Skeletal muscle tissue (tissue), 4 donors: ENCODE data around the gene DNAJB6. TPM values are rescaled to one million over a fixed set of nuclear protein-coding genes. Genes with fewer than 3 reads are reported as not detected.

Experiments used
- H3K27ac ChIP-seq: one replicate; pipeline ENCODE4 v1.7.0; 2013; ENCODE audit warnings: mild to moderate bottlenecking, low read depth, low read length, inconsistent platforms
- H3K27me3 ChIP-seq, 3 donors: one replicate each; pipeline ENCODE4 v1.7.0; 2013; ENCODE audit warnings: low read length in 3 of 3; ENCODE audit not compliant: control insufficient read depth in 3 of 3, insufficient read depth in 3 of 3
- H3K36me3 ChIP-seq, 3 donors: one replicate each; pipeline ENCODE4 v1.7.0; 2013; ENCODE audit warnings: low read length in 3 of 3; ENCODE audit not compliant: control insufficient read depth in 3 of 3, insufficient read depth in 3 of 3
- H3K4me1 ChIP-seq, 3 donors: one replicate each; pipeline ENCODE4 v1.7.0; 2013; ENCODE audit warnings: low read length in 3 of 3, mild to moderate bottlenecking in 3 of 3; ENCODE audit not compliant: control insufficient read depth in 3 of 3, insufficient read depth in 3 of 3
- H3K4me3 ChIP-seq, 3 donors: one replicate each; pipeline ENCODE4 v1.7.0; 2013; ENCODE audit warnings: low read length in 3 of 3
- H3K9ac ChIP-seq, 3 donors: one replicate each; pipeline ENCODE4 v1.7.0; 2013; ENCODE audit warnings: low read length in 3 of 3, mild to moderate bottlenecking in 3 of 3, moderate library complexity in 2 of 3, low read depth in 1 of 3
- H3K9me3 ChIP-seq, 3 donors: one replicate each; pipeline ENCODE4 v1.7.0; 2013; ENCODE audit warnings: low read length in 3 of 3; ENCODE audit not compliant: control insufficient read depth in 3 of 3
- total RNA-seq: library from RNA; depleted of rRNA; stranded (reverse); fragments of >200 nt; gene quantifications from one replicate; pipeline ENCODE4 v1.2.3, GENCODE V29; 2014
- donor health status: Osteomylitis.

DNAJB6 gene
- total RNA-seq, 1 donor from 2014 or later: 68.9 TPM

DNA sequence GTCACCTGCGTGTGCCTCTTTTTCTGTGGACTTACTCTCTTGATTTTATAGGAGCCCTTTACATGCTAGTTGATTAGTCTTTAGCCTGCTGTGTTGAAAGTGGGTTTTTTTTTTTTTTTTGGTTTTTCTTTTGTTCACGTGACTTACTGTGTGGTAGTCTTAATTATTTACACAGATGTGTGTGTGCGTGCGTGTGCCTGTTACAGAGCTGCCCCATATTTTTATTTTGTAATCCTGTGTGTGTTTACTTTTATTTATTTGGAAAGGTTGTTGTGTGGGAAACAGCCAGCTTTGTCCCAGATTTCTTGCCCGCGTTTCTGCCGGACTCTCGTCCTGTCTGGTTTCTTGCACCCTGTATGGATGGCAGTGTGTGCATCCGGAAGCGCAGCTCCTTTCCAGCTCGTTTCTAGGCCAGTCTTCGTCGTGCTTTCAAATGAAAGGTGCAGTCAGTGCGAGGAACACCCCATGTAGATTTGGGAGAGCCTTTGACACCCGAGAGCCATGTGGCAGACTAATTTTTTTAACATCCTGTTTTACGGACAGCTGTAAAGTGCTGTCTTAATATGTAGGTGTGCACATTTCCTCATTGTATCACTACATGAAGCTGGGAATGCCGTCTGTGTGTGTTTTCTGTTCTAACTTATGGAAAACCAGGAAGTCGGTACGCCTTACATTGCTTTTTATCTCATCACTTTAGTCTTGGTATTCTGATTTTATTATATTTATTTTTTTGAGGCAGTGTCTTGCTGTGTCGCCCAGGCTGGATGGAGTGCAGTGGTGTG is 55.6 kb downstream of the DNAJB6 start:
- H3K9me3 ChIP-seq: no peaks in the 10 kb centered on the region
- peaks cover 11 to 21% (median 15%) of the 10 kb centered on the region in 3 donors for H3K36me3 ChIP-seq
- H3K9ac ChIP-seq: peak overlapping the region in 1 of 3 donors; percentile 45
- no peaks in the 10 kb centered on the region for H3K27me3 ChIP-seq
- H3K27ac ChIP-seq: no peak overlapping the region
- no peak overlapping the region for H3K4me3 ChIP-seq
- H3K4me1 ChIP-seq: peaks cover 14 to 49% (median 44%) of the 10 kb centered on the region in 3 donors

DNA sequence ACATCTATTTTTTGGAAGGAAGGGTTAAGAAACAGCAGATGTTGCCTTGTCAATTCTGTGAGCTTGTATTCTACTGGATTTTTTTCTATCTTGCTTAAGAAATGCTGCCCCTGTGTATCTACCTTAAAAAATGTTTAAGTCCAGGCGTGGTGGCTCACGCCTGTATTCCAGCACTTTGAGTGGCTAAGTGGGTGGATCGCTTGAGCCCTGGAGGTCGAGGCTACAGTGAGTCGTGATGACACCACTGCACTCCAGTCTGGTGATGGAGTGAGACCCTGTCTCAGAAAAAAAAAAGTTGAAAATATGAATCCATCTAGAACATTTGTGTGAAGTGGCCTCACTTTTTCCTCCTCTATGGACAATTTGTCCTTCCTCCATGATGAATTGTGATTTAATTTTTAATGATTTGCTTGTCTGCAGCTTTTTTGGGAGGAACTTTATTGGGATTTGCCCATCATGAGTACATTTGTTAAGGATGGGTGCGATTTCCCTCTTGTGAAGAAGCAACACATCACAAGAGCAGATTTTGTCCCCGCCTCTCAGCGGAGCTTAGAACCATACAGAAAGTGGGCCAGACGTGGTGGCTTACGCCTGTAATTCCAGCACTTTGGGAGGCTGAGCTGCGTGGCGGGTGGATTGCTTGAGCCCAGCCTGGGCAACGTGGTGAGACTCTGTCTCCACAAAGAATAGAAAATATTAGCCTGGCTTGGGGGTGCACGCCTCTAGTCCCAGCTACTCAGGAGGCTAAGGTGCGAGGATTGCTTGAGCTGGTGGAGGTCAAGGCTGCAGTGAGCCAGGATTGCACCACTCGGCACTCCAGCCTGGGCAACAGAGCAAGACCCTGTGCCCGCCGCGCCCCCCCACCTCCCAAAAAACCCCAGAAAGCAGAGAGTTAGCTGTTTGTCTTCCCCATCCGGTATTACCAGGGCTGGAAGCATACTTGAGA is 57.7 kb downstream of the DNAJB6 start:
- no peaks in the 10 kb centered on the region for H3K9me3 ChIP-seq
- H3K36me3 ChIP-seq: peaks cover 11 to 19% (median 18%) of the 10 kb centered on the region in 3 donors
- H3K27me3 ChIP-seq: no peaks in the 10 kb centered on the region
- H3K4me1 ChIP-seq: peaks cover 27 to 67% (median 62%) of the 10 kb centered on the region in 3 donors
- H3K27ac ChIP-seq: no peak overlapping the region
- H3K4me3 ChIP-seq: no peak overlapping the region
- H3K9ac ChIP-seq: peak overlapping the region in 1 of 3 donors; percentile 17

DNA sequence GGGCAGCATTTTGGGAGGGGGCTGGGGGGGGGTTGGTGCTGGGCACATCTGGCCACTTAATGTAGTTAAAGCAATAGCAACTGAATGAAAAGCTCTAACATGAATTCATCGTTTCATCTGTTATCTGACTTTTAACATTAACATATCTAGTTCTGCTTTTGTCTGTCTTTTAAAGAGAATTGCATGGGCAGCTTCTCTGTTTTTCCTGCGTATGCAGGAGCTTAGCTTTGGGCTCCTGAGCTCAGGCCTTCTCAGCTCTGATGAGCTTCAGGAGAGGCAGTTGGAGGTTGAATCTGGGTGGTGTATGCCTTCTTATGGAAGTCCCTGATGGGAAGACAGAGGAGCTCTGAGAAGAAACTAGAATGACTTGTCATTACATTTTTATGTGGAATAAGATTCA is 58.4 kb downstream of the DNAJB6 start:
- peaks cover 5 to 19% (median 13%) of the 10 kb centered on the region in 3 donors for H3K36me3 ChIP-seq
- no peak overlapping the region for H3K27ac ChIP-seq

DNA sequence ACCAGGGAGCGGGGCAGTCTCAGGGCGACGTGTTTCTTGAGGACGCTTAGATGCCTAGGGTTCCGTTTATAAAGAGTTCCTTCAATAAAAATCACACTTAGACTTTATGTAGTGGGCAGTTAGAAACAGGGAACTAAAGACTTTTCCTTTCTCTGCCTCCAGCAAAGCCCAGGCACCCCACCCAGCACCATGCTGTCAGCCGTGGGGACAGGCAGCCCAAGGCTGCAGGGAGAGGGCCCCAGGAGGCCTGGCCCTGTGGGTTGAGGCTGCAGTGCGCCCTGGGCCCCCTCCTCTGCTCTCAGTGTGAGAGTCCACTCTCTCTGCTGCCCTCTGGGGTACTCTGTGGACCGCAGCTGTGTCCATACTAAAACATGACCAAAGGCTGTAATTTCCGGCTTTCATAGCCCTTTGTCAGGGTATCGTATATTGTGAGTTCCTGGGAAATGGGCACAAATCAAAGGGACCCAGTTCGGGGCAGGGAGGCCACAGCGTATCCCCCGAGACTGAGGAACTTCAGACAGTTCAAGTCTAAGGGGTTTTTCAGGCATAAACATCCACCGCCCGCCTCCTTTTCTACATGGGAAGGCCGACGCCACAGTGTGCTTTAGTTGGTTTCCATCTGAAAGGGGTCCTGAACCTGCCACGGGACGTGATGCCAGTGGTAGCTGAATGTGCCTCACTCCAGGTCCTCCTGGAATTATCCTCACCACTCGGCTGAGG is 59.7 kb downstream of the DNAJB6 start:
- peaks cover 2 to 12% (median 5%) of the 10 kb centered on the region in 3 donors for H3K36me3 ChIP-seq
- no peaks in the 10 kb centered on the region for H3K9me3 ChIP-seq
- H3K9ac ChIP-seq: peak overlapping the region in 1 of 3 donors; percentile 80
- H3K4me3 ChIP-seq: peak overlapping the region in 1 of 3 donors; percentile 63
- peaks cover 27 to 58% (median 52%) of the 10 kb centered on the region in 3 donors for H3K4me1 ChIP-seq
- no peaks in the 10 kb centered on the region for H3K27me3 ChIP-seq
- peak overlapping the region; percentile 69 for H3K27ac ChIP-seq

More for the DNA sequence above, 58.4 kb downstream of the DNAJB6 start:
- H3K4me3 ChIP-seq: no peak overlapping the region
- H3K9me3 ChIP-seq: no peaks in the 10 kb centered on the region
- H3K9ac ChIP-seq: no peak overlapping the region
- no peaks in the 10 kb centered on the region for H3K27me3 ChIP-seq
- peaks cover 27 to 68% (median 62%) of the 10 kb centered on the region in 3 donors for H3K4me1 ChIP-seq

DNA sequence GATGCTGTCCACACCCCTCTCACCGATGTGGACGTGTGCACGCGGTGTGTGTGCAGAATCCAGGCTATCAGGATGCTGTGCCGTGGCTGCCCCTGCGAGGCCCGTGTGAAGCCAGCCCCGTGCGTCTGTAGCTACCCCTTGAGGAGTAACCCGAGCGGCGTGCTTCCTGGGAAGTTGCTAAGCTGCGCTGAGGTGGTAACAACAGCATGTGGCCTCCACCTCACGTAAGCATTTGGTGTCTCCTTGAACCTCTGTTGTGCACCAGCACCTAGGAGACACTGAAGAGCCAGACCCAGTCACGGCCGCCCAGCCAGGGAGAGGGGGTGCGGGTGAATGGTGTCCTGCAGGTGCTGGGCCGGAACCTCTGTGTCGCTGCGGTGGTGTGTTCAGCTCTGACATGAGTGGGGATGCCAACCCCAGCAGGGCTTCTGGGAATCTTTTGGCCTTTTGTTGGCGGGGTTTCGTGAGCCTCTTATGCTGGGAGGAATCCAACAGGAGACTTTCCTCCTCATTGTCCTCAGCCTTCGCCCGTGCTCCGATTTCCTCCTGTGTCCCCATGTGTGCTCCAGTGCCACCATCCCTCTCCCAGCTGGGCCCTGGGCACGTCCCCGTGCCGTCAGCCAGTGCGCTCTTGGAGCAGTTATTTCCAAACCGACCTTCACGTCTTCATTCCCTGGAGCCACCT is 60.4 kb downstream of the DNAJB6 start:
- no peaks in the 10 kb centered on the region for H3K27me3 ChIP-seq
- peak overlapping the region; percentile 69 for H3K27ac ChIP-seq
- H3K4me1 ChIP-seq: peaks cover 27 to 56% (median 45%) of the 10 kb centered on the region in 3 donors
- no peaks in the 10 kb centered on the region for H3K9me3 ChIP-seq
- H3K36me3 ChIP-seq: peaks cover 4 to 14% (median 6%) of the 10 kb centered on the region in 3 donors
- H3K4me3 ChIP-seq: peak overlapping the region in 2 of 3 donors; percentile 42 to 63
- H3K9ac ChIP-seq: peak overlapping the region in 2 of 3 donors; percentile 34 to 80

DNA sequence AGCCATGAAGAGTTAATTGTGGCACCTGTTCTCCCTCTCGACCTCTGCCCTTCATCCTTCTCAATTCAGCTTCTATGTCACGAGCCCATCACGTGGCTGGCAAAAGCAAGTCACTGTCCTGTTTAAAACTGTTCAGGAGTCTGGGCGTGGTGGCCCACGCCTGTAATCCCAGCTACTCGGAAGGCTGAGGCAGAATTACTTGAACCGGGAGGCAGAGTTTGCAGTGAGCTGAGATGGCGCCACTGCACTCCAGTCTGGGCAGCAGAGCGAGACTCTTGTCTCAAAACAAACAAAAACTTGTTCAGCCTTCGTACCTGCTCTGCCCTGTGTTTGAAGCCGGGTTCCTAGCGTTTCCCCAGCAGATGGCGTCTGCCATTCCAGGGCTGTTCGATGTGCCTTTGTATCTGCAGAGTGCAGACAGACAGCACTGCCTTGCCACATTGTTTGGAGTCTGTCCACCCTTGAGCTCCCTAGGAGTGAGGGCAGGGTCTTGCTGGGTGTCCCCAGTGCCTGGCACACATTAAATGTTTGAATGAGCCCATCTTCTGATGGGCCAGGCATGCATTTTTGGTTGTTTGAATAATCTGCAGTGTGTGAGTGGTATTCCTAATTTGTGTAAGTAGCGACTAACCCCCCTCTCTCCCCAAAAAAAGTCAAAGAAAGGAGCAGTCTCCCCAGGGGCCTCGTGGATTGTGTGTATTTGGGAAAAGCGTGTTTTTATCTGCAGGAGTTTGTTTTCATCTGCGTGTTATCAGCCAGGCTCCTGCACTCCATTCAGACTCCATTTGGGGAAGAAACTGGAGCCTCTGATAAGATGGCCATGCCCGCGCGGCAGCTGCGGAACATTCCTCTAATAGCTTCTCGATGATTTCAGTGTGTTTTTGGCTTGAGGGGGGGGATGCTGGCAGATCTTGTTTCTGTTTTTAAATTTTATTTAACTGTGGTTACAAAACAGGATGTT is 61.2 kb downstream of the DNAJB6 start:
- Histone ChIP-seq H3K9ac (peak overlapping the region; percentile 25 to 80 (median 34)), H3K27me3 (no peaks in the 10 kb centered on the region), H3K4me1 (peaks cover 27 to 53% (median 41%) of the 10 kb centered on the region in 3 donors), H3K4me3 (peak overlapping the region; percentile 26 to 63 (median 42)), H3K36me3 (peaks cover 4 to 15% (median 6%) of the 10 kb centered on the region in 3 donors), H3K27ac (peak overlapping the region; percentile 69), H3K9me3 (no peaks in the 10 kb centered on the region)

DNA sequence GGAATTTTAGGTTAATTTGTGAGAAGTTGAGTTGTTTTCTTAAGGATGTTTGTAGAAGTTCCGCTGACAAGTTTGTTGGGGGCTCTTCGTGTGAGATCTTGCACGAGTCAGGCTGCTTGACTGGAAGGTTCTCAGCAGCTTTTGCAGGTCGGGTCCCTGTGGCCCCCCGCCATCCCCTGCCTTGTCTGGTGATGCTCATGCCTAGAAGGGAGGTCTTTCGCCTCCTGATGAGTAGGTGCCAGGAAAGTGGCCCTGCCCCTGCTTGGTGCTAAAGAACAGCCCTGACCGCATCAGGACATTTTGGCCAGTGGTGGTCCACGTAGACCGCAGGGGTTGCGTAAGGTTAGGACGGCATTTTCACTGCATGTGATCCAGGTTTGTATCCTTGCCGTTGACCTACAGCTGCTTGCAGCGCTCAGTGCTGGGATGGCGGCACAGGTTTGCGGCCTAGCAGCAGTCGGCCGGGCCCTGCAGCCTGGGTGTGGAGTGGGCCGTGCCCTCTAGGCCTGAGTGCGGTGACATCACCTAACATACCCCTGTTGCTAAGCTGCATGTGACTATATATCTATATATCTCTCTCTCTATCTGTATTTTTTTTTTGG is 62.4 kb downstream of the DNAJB6 start:
- Histone ChIP-seq H3K27ac (peak overlapping the region; percentile 69), H3K4me3 (peak overlapping the region in 1 of 3 donors; percentile 49), H3K4me1 (peaks cover 27 to 56% (median 50%) of the 10 kb centered on the region in 3 donors), H3K36me3 (peaks cover 4 to 15% (median 6%) of the 10 kb centered on the region in 3 donors), H3K9ac (peak overlapping the region in 1 of 3 donors; percentile 57), H3K9me3 (no peaks in the 10 kb centered on the region), H3K27me3 (no peaks in the 10 kb centered on the region)

DNA sequence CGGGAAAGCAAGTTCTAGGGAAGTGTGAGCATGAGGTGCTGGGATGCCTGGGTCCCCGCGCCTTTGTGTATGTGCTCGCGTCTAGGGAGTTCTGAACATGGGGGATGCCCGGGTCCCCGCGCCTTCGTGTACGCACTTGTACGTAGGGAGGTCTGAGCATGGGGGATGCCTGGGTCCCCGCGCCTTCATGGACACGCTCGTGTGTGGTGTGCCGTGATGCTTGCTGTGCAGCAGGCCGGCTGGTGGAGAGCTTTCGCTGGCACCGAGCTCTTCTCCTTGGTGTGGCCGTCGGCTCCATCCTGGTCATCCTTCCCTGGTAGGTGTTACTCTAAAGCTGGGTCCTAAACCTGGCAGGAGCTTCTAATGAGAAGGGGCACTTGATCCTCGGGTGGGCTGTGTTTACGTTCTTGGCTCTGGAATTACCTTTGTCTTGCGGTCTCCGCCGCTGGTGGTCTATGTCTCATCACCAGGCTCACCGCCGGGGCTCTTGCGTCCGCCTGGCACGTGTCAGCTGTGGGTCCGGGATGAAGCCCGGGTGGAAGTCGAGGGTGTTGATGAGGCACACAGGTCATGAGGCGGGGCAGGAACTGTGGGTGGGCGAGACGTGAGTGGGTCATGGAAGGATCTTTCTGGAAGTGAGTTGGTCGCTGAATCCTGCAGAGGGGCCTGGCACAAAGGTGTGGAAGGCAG is 63.5 kb downstream of the DNAJB6 start:
- no peaks in the 10 kb centered on the region for H3K27me3 ChIP-seq
- H3K36me3 ChIP-seq: peaks cover 4 to 15% (median 9%) of the 10 kb centered on the region in 3 donors
- no peaks in the 10 kb centered on the region for H3K9me3 ChIP-seq
- H3K4me3 ChIP-seq: no peak overlapping the region
- H3K9ac ChIP-seq: no peak overlapping the region
- peaks cover 30 to 58% (median 56%) of the 10 kb centered on the region in 3 donors for H3K4me1 ChIP-seq
- H3K27ac ChIP-seq: peak overlapping the region; percentile 69
